Astrocyte of the hippocampus (primary cell): ENCODE data around the gene NEK6.
"Not testable (repeated sequence)": the region's sequence is repeated elsewhere in the genome, so short reads cannot be mapped to it uniquely, and the experiment has no call there.

ENCODE experiments used
- DNase-seq: peaks from one replicate; pipeline ENCODE4 v3.0.0; 2011; ENCODE audit warnings: low read depth, low spot score

Gene NEK6

DNA sequence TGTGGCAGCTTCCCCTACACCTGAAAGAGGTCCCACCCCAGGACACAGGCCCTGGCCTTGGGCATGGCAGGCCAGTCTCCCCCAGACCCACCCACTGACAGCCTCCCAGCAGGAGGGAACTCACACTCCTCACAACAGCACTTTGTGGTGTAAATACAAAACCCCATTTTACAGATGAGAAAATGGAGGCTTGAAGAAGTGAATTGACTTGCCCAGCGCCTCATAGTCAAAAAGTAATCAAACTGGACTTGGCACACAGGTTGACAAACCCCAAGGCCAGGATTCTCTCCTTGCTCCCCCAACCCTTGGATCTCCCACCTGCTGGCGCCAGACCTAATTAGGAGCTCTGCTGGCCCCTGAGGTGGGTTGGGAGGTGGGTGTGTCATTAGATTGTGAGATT lies 29.2 kb upstream of the NEK6 start:
- DNase-seq = no peak

DNA sequence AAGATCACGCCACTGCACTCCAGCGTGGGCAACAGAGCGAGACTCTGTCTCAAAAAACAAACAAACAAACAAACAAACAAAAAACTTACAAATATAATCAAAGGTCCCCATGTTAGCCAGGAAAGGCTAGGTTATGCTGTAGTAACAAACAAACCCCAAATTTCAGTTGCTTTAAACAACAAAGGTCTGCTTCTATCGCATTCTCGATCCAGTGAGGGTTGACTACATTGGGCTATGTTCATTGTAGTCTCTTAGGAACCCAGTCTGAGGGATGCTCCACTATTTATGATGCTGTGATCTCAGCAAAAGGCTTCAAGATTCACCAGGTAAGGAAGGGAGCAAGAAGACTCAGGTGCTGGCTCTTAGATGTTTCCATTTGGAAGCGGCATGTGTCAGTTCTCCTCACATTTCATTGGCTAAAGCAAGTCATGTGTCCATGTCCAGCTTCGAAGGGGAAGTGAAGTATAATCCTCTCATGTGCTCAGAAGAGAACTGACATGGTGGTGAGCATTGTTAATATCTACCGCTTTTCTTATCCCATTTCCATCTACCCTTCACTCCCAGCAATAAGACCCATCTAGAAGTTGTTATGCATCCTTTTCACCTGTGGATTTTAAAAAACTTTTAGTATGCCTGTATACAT lies 26.5 kb upstream of the NEK6 start:
- DNase-seq = no peak

DNA sequence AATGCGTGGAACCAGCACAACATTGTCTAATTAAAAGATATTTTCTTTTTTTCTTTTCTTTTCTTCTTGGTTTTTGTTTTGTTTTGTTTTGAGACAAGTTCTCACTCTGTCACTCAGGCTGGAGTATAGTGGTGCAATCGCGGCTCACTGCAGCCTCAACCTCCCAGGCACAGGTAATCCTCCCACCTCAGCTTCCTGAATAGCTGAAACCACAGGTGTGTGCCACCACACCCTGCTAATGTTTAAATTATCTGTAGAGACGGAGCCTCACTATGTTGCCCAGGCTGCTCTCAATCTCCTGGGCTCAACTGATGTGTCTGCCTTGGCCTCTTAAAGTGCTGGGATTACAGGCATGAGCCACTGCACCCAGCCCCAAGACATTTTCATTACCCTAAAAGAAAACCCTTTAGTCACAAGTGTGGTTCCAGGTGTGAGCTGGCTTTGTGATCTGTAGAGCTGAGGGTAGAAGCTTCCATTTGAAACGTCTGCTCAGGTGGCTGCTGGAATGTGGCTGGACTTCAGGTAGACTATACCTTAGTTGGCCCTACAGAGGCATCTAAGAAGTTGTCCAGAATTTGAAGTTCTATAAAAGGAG lies 19.1 kb upstream of the NEK6 start:
- DNase-seq = no peak

GRCh38 chr9:124239249-124240073 lies 18.3 kb upstream of the NEK6 start:
- DNase-seq = no peak

GRCh38 chr9:124242331-124243194 lies 15.2 kb upstream of the NEK6 start:
- DNase-seq = no peak

DNA sequence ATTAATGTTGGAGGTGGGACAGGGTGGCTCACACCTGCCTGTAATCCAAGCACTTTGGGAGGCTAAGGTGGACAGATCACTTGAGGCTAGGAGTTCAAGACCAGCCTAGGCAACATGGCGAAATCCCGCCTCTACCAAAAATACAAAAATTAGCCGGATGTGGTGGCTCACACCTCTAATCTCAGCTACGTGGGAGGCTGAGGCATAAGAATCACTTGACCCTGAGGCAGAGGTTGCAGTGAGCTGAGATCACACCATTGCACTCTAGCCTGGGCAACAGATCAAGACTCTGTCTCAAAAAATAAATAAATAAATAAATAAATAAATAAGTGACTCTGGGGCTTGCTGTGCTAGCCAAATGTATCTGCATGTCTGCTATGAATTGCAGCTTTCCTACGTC lies 10.4 kb upstream of the NEK6 start:
- DNase-seq = not testable (repeated sequence)

GRCh38 chr9:124248066-124248465 lies 9.7 kb upstream of the NEK6 start:
- no peak for DNase-seq

DNA sequence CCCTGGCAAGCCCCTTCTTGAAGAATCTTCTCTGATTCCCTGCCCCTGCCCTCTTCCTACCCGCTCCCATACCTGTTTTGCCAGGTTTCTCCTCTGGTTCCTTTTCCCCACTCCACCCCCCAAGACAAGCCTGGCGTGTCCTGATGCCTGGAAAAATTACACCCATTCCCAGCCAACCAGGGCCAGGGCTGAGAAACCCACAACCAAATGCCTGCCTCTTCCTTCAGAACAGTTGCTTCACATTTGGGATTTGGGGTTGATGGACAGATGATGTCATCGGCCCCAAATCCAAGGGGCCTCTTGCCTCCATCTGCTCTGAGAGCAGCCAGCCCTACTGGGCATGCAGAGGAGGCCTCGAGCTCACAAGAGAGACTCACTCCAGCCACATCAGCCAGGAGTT lies 8.8 kb upstream of the NEK6 start:
- no peak for DNase-seq

DNA sequence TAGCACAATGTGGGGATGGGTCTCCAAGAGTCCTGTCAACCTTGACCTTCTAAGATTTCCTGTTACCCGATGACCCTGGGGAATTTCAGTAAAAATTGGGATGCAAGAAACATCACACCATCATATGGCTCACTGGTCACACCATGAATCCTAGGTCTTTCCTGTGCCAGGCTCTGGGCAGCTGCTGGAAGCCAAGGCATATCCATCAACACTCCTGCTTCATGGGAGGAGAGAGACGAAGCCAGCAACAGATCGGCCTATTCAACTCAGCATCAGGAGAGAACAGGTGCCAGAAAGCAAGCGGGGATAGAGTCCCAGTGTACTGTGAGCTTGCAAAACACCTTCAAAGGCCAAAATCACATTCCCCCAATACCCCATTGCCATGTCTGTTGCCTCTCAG lies 6.5 kb upstream of the NEK6 start:
- DNase-seq = no peak

DNA sequence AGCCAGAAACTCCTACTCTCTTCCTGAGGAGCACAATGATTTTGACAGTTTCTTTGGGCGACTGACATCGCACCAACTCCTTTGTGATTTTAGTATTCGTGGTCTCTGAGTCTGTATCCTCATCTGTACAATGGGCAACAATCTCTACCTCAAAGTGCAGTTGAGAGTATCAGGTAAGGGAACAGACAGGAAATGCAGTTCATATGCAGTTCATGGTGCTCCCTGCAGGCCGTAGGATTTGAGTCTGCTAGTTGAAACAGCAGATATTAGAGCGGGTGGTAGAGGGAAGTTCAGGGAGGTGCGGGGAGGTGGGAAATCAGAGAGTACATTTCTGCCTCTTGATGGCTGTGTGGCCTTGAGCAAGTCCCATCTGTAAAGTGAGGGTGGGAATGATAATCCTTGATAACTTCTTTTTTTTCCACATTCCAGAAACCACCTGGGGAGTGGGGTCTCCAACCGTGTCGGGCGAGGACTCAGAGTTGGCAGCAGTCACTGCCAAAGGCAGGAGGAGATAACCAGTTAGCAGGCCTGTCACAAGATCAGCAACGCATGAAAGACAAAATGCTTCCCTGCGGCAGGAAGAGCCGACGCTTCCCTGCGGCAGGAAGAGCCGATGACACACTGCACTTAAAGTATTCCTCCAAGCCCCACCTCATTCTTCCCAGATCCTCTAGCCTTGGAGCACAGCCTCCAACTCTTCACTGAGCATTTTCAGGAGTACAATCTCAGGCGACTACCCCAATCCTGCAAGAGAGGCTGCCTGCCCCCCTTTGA lies 6.0 kb upstream of the NEK6 start:
- DNase-seq = no peak

DNA sequence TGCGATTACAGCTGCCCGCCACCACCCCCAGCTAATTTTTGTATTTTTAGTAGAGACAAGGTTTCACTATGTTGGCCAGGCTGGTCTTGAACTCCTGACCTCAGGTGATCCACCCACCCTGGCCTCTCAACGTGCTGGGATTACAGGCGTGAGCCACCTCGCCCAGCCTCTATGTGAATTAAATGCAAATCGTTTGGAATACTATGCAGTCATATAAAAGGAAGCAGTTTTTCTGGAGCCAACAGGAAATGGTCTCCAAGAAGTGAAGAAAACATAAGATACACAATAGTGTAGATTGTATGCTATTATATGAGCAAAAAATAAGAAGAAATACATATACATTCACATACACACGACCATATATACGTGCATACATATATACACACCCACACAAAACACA lies 4.9 kb upstream of the NEK6 start:
- DNase-seq = not testable (repeated sequence)

DNA sequence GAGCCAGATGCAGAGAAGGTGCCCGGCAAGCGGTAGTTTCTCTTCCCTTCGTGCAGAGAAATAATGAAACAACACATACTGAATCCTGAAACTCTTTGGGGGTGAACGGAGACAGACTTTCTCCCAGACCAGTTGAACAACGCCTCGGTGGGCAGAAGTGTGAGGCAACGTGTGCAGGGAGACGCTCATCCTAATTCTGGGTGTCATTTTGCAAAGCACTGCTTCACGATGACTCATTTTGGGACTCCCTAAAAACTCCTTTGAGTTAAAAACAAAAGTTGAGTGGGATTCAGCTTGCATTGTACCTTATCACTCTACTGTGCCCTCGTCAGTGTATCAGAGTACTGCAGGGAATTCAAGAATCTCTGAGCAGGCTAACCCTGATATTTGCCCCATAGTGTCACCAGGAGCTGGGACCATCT lies 3.5 kb upstream of the NEK6 start:
- no peak for DNase-seq

DNA sequence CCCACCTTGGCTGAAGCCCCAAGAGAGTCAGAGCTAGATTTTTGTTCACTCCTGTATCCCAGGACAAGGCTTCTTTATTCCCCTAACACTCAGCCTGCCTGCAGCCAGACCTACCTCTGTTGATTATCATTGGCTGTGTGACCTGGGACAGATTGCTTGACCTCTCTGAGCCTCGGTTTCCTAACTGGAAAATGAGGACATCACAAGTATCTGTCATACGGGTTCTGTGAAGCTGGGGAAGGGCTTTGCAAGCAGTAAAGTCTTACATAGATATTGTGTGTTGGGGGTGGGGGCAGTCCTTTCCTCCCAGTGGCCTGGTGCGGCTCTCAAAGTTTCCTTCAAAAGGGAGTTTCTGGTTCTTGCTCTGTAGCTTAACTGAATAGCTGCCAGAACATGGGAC lies 2.5 kb upstream of the NEK6 start:
- no peak for DNase-seq

DNA sequence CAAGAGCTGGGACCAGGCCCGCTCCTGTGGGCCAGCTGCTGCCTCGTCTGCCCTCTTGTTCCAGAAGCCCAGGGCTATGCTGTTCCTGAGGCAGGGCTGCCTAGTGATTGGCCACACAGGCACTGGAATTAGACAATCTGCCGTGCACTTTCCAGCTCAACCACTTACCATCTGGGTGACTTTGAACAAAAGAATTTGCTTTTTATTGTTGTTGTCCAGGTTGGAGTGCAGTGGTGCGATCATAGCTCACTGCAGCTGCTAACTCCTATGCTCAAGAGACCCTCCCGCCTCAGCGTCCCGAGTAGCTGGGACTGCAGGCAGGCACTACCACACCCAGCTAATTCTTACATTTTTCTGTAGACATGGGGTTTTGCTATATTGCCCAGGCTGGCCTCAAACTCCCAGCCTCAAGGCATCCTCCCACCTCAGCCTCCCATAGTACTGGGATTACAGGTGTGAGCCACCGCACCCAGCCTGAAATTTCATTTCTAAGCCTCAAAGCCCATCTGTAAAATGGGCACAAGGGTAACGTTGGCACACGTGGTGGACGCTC lies 1.2 kb upstream of the NEK6 start:
- DNase-seq = peak; percentile 93

- no peak for DNase-seq
Observed at GRCh38 chr9:124257070-124257843, 492 bp upstream of the NEK6 start.

DNA sequence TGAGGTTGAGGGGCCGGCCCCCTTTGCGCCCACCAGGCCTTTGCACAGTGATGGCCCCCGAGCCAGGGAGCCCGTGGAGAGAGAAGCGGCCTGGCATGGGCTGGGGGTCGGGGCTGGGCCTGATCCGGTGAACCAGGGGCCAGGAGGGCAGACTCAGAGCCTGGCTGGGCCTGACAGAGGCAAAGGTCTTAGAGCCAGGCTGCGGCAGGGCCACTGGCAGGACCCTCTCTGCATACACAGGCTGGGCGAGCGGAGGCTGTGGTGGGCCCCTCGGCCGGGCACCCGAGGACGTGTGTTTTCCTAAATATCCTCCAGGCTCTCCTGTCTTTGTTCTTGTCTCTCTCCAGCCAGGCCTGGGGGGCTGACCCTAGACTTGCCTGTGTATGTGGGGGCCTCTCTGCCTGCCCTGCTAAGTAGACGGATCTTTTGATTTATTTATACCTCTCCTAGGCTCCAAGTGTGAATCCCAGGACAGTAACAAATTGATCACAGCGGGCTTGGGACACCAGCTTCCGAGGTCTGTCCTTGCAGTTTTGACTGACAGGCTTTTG lies 933 bp downstream of the NEK6 start:
- DNase-seq = no peak

GRCh38 chr9:124259158-124259808 lies 1.5 kb downstream of the NEK6 start:
- DNase-seq = peak; percentile 95

DNA sequence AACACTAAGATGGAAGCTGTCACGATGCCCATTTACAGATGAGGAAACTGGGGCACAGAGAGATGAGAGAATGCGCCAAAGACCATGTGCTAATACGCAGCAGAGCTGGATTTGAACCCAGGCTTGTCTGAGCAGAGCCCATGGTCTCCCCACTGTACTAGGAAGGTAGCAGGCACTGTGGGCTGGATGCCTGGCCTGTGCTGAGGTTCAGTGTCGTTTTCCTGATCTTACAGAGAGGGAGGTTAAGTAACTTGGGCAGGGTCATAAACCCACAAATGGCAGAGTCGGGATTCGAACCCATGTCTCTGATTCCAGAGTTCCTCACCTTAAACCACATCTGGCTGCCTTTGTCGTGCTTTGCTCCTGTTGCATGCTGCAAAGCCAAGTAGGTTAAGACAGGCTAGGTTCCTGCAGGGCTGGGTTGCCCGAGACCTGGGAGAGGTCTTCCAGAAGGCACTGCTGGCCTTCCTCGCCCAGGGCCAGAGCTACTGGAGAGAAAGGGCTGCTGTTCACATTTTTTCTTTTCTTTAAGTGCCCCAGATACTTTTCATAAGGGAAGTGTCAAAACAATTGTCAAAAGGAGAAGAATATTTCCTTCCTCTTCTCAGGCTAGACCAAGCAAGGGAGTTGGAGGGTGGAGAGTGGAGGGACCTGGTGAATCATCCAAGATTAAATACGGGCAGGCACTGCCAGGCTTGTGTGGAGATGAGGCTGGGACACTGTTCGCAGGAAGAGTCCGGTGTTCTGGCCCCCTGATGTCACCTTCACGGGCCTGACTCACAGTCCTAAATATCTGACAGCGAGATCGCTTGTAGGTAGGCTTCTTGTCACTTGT lies 3.2 kb downstream of the NEK6 start:
- peak; percentile 85 for DNase-seq
